Progenitor cell of endocrine pancreas (in vitro differentiated cells): Measurements from ENCODE around the gene SIAH2. TPM values are rescaled to one million over a fixed set of nuclear protein-coding genes. Genes with fewer than 3 reads are reported as not detected.
A peak's percentile ranks its signal among the peaks of the same experiment; 100 is the strongest.

Experiments used
- DNase-seq: peaks from one replicate; pipeline ENCODE4 v3.0.0; 2021; ENCODE audit warnings: low spot score; ENCODE audit not compliant: unreplicated experiment
- H3K27ac Mint-ChIP-seq: 2 replicates; pipeline ENCODE4 v1.8.0; 2021; ENCODE audit warnings: mild to moderate bottlenecking, moderate library complexity, mixed read lengths
- H3K27me3 Mint-ChIP-seq: 2 replicates; pipeline ENCODE4 v1.8.0; 2021; ENCODE audit warnings: mixed read lengths
- H3K36me3 Mint-ChIP-seq: 2 replicates; pipeline ENCODE4 v1.8.0; 2022; ENCODE audit warnings: mixed read lengths; ENCODE audit not compliant: insufficient read depth
- H3K4me1 Mint-ChIP-seq: 2 replicates; pipeline ENCODE4 v1.8.0; 2021; ENCODE audit warnings: low read depth, mixed read lengths
- H3K4me3 Mint-ChIP-seq: 2 replicates; pipeline ENCODE4 v1.8.0; 2021; ENCODE audit warnings: low read depth, mild to moderate bottlenecking, moderate library complexity, mixed read lengths
- H3K9me3 Mint-ChIP-seq: 2 replicates; pipeline ENCODE4 v1.8.0; 2021; ENCODE audit warnings: low read depth, mixed read lengths
- CTCF ChIP-seq: fragments of 200-600 bp; sonication (generic); IDR thresholded peaks from one replicate; pipeline ENCODE4 v1.5.0; 2021; ENCODE audit warnings: antibody characterized with exemption, mild to moderate bottlenecking; ENCODE audit not compliant: unreplicated experiment
- total RNA-seq: library from RNA; stranded (reverse); gene quantifications from 2 replicates; pipeline ENCODE4 v1.2.1, GENCODE V29; 2021

Gene SIAH2
- total RNA-seq, 1 donor from 2014 or later: 17.9 TPM

- H3K27me3 Mint-ChIP-seq: no peaks in the 10 kb centered on the region
- no peaks in the 10 kb centered on the region for H3K4me1 Mint-ChIP-seq
- H3K27ac Mint-ChIP-seq: peak within 1 kb of the TSS; percentile 97
- peaks cover 9% of the 10 kb centered on the region for H3K9me3 Mint-ChIP-seq
- DNase-seq: peak; percentile 82
- peak; percentile 9 for TF ChIP-seq CTCF
- peaks cover 12% of the 10 kb centered on the region for H3K36me3 Mint-ChIP-seq
- H3K4me3 Mint-ChIP-seq: peak within 1 kb of the TSS; percentile 96
Observed at GRCh38 chr3:150703756-150704344, 59.1 kb downstream of the SIAH2 start, which contains the start of gene ERICH6. TSS of gene ERICH6 (minus strand) at chr3:150703920. CDS start at chr3:150703898, 22 bp downstream.

GRCh38 chr3:150703299-150703755 is 59.6 kb downstream of the SIAH2 start:
- Mint-ChIP-seq H3K36me3 (peaks cover 6% of the 10 kb centered on the region), H3K4me1 (no peaks in the 10 kb centered on the region), H3K4me3 (peak overlapping the region; percentile 96), H3K9me3 (peaks cover 3% of the 10 kb centered on the region), H3K27me3 (no peaks in the 10 kb centered on the region), H3K27ac (peak overlapping the region; percentile 97)
- TF ChIP-seq CTCF: no peak
- no peak for DNase-seq

- no peak overlapping the region for H3K27ac Mint-ChIP-seq
- H3K27me3 Mint-ChIP-seq: no peaks in the 10 kb centered on the region
- H3K9me3 Mint-ChIP-seq: peaks cover 4% of the 10 kb centered on the region
Observed at GRCh38 chr3:150699068-150699639, 63.8 kb downstream of the SIAH2 start.

GRCh38 chr3:150697646-150698045 is 65.3 kb downstream of the SIAH2 start:
- Mint-ChIP-seq H3K4me3 (no peak overlapping the region), H3K27ac (no peak overlapping the region), H3K9me3 (peaks cover 8% of the 10 kb centered on the region), H3K4me1 (no peaks in the 10 kb centered on the region), H3K36me3 (peaks cover 1% of the 10 kb centered on the region), H3K27me3 (no peaks in the 10 kb centered on the region)
- no peak for DNase-seq
- no peak for TF ChIP-seq CTCF

More at GRCh38 chr3:150699068-150699639, 63.8 kb downstream of the SIAH2 start:
- DNase-seq: no peak
- Mint-ChIP-seq H3K36me3 (peaks cover 1% of the 10 kb centered on the region), H3K4me3 (no peak overlapping the region), H3K4me1 (no peaks in the 10 kb centered on the region)
- TF ChIP-seq CTCF: no peak

GRCh38 chr3:150691414-150692040 is 71.4 kb downstream of the SIAH2 start:
- DNase-seq: no peak

More at GRCh38 chr3:150691414-150692040, 71.4 kb downstream of the SIAH2 start:
- no peak overlapping the region for H3K4me3 Mint-ChIP-seq
- no peak overlapping the region for H3K27ac Mint-ChIP-seq
- no peaks in the 10 kb centered on the region for H3K27me3 Mint-ChIP-seq
- peaks cover 14% of the 10 kb centered on the region for H3K9me3 Mint-ChIP-seq
- no peak for TF ChIP-seq CTCF
- peaks cover 1% of the 10 kb centered on the region for H3K36me3 Mint-ChIP-seq
- peaks cover 3% of the 10 kb centered on the region for H3K4me1 Mint-ChIP-seq
